ENCODE data around the gene RABEP2.

DNA sequence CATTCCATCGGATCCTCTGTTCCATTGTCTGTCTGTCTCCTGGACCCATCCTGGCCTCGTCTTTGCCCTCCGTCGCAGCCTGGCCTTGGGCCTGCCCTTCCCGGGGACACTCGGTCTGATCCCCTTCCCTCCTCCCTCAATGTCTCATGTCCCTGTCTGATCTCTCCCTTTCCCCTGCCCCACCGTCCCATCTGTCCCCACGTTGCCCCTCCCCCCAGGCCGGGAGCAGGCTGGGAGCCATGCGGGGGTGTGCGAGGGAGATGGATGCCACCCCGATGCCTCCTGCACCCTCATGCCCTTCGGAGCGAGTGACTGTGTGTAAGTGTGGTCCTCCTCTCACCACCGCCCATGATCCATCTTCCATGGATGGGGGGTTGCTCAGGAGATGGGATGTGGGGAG lies 52.1 kb downstream of the RABEP2 start:
- TF ChIP-seq, protein P1, sequence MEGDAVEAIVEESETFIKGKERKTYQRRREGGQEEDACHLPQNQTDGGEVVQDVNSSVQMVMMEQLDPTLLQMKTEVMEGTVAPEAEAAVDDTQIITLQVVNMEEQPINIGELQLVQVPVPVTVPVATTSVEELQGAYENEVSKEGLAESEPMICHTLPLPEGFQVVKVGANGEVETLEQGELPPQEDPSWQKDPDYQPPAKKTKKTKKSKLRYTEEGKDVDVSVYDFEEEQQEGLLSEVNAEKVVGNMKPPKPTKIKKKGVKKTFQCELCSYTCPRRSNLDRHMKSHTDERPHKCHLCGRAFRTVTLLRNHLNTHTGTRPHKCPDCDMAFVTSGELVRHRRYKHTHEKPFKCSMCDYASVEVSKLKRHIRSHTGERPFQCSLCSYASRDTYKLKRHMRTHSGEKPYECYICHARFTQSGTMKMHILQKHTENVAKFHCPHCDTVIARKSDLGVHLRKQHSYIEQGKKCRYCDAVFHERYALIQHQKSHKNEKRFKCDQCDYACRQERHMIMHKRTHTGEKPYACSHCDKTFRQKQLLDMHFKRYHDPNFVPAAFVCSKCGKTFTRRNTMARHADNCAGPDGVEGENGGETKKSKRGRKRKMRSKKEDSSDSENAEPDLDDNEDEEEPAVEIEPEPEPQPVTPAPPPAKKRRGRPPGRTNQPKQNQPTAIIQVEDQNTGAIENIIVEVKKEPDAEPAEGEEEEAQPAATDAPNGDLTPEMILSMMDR (IDR thresholded peaks at IDR 0.05) = no peak
- no peak for TF ChIP-seq POLR2A (IDR thresholded peaks at IDR 0.05)

All from gastroesophageal sphincter (tissue), 3 donors.